ENCODE results near the gene TBC1D30.

DNA sequence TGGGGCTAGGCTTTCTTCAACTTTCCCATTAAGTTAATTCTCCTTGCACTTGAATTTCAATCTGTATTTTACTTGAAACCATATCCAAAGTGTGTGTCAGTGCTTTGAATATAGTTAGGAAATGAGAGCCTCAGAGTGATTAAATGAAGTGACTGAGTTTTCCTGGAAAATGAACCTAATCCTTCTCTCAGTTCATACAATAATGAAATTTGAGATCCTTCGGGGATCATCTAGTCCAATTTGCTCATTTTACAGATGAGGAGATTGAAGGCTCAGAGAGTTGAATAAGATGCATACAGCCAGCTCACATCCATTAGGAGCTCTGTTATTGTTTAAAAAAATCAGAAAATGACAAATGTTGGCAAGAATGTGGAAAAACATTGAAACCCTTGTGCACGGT lies 18.3 kb upstream of the TBC1D30 start:
- TF ChIP-seq, protein P1, sequence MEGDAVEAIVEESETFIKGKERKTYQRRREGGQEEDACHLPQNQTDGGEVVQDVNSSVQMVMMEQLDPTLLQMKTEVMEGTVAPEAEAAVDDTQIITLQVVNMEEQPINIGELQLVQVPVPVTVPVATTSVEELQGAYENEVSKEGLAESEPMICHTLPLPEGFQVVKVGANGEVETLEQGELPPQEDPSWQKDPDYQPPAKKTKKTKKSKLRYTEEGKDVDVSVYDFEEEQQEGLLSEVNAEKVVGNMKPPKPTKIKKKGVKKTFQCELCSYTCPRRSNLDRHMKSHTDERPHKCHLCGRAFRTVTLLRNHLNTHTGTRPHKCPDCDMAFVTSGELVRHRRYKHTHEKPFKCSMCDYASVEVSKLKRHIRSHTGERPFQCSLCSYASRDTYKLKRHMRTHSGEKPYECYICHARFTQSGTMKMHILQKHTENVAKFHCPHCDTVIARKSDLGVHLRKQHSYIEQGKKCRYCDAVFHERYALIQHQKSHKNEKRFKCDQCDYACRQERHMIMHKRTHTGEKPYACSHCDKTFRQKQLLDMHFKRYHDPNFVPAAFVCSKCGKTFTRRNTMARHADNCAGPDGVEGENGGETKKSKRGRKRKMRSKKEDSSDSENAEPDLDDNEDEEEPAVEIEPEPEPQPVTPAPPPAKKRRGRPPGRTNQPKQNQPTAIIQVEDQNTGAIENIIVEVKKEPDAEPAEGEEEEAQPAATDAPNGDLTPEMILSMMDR (IDR thresholded peaks at IDR 0.05): no peak
- TF ChIP-seq, protein P2, sequence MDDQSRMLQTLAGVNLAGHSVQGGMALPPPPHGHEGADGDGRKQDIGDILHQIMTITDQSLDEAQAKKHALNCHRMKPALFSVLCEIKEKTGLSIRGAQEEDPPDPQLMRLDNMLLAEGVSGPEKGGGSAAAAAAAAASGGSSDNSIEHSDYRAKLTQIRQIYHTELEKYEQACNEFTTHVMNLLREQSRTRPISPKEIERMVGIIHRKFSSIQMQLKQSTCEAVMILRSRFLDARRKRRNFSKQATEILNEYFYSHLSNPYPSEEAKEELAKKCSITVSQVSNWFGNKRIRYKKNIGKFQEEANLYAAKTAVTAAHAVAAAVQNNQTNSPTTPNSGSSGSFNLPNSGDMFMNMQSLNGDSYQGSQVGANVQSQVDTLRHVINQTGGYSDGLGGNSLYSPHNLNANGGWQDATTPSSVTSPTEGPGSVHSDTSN (IDR thresholded peaks at IDR 0.05): no peak
- TF ChIP-seq MYC (IDR thresholded peaks at IDR 0.05; ENCODE audit: borderline replicate concordance, low read length) (no peak), CHD2 (IDR thresholded peaks at IDR 0.05; ENCODE audit: low read length, partially characterized antibody) (no peak), SREBF2 (IDR thresholded peaks at IDR 0.05) (no peak), TP53 (CRISPR knock-in tag; IDR thresholded peaks at IDR 0.05) (no peak), RCOR1 (IDR thresholded peaks at IDR 0.05; ENCODE audit: low read depth, low read length) (no peak), EP300 (IDR thresholded peaks at IDR 0.05) (no peak), POLR2A (IDR thresholded peaks at IDR 0.05; ENCODE audit: low read length) (no peak), HOXA7 (CRISPR knock-in tag; IDR thresholded peaks at IDR 0.05) (no peak)
- TF ChIP-seq, protein P3, sequence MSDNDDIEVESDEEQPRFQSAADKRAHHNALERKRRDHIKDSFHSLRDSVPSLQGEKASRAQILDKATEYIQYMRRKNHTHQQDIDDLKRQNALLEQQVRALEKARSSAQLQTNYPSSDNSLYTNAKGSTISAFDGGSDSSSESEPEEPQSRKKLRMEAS (IDR thresholded peaks at IDR 0.05): no peak
- TF ChIP-seq, protein P4, sequence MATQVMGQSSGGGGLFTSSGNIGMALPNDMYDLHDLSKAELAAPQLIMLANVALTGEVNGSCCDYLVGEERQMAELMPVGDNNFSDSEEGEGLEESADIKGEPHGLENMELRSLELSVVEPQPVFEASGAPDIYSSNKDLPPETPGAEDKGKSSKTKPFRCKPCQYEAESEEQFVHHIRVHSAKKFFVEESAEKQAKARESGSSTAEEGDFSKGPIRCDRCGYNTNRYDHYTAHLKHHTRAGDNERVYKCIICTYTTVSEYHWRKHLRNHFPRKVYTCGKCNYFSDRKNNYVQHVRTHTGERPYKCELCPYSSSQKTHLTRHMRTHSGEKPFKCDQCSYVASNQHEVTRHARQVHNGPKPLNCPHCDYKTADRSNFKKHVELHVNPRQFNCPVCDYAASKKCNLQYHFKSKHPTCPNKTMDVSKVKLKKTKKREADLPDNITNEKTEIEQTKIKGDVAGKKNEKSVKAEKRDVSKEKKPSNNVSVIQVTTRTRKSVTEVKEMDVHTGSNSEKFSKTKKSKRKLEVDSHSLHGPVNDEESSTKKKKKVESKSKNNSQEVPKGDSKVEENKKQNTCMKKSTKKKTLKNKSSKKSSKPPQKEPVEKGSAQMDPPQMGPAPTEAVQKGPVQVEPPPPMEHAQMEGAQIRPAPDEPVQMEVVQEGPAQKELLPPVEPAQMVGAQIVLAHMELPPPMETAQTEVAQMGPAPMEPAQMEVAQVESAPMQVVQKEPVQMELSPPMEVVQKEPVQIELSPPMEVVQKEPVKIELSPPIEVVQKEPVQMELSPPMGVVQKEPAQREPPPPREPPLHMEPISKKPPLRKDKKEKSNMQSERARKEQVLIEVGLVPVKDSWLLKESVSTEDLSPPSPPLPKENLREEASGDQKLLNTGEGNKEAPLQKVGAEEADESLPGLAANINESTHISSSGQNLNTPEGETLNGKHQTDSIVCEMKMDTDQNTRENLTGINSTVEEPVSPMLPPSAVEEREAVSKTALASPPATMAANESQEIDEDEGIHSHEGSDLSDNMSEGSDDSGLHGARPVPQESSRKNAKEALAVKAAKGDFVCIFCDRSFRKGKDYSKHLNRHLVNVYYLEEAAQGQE (IDR thresholded peaks at IDR 0.05): no peak

Data from A549 (cell line).